Prostate gland (tissue), 2 donors: ENCODE data around the gene UCK2. TPM values are rescaled to one million over a fixed set of nuclear protein-coding genes. Genes with fewer than 3 reads are reported as not detected.

Source experiments
- DNase-seq: peaks from one replicate; pipeline ENCODE4 v3.0.0-alpha.2; 2019; ENCODE audit warnings: low spot score
- H3K27ac ChIP-seq, 2 donors: fragments of 200-600 bp; sonication (generic); 2 replicates each; pipeline ENCODE4 v1.5.1; 2017 to 2019
- H3K27me3 ChIP-seq: fragments of 200-600 bp; sonication (generic); replicated peaks from 2 replicates; pipeline ENCODE4 v1.5.1; 2019; ENCODE audit not compliant: insufficient read depth
- H3K36me3 ChIP-seq, 2 donors: fragments of 200-600 bp; sonication (generic); 1 replicate in 1 of 2; 2 replicates in 1 of 2; pipeline versions ENCODE4 v1.5.1 to v1.8.1; 2017 to 2019
- H3K4me1 ChIP-seq: fragments of 200-600 bp; sonication (generic); replicated peaks from 2 replicates; pipeline ENCODE4 v1.5.1; 2019
- H3K4me3 ChIP-seq, 2 donors: fragments of 200-600 bp; sonication (generic); 2 replicates each; pipeline ENCODE4 v1.5.1; 2017 to 2019
- H3K9me3 ChIP-seq: fragments of 200-600 bp; sonication (generic); 2 replicates; pipeline ENCODE4 v1.5.1; 2017
- POLR2A ChIP-seq: fragments of 450-650 bp; IDR thresholded peaks from one replicate; pipeline ENCODE4 v1.6.1; 2016; ENCODE audit warnings: antibody characterized with exemption, mild to moderate bottlenecking
- POLR2AphosphoS5 ChIP-seq: sonication (generic); formaldehyde crosslinking; IDR thresholded peaks from one replicate; pipeline ENCODE4 v1.6.1; 2017; ENCODE audit warnings: antibody characterized with exemption
- WGBS: methylation state at CpG from one replicate; pipeline ENCODE4 v1.1.5; 2018; 5-methylcytosine and 5-hydroxymethylcytosine counted together
- intact Hi-C: fragments of 100-400 bp; cut with DNase I; formaldehyde crosslinking; loops from one replicate; pipeline ENCODE4 v1.14.2; 2022
- total RNA-seq, 2 donors: library from RNA; depleted of rRNA; stranded (reverse); fragments of >200 nt; gene quantifications; one replicate each; pipeline ENCODE4 v1.1.0, GENCODE V29; 2016
- TF ChIP-seq, protein P1 (sequence below), 4 experiments: fragments of 200-600 bp in 2 of 4; fragments of 450-650 bp in 2 of 4; sonication (generic) in 2 of 4; IDR thresholded peaks; 1 replicate in 3 of 4; 2 replicates in 1 of 4; pipeline ENCODE4 v1.5.1; 2016 to 2019; ENCODE audit warnings: antibody characterized with exemption in 4 of 4, mild to moderate bottlenecking in 2 of 4, moderate library complexity in 2 of 4

The UCK2 gene
- total RNA-seq, 2 donors from 2014 or later = 23.8 to 25.9 TPM

DNA sequence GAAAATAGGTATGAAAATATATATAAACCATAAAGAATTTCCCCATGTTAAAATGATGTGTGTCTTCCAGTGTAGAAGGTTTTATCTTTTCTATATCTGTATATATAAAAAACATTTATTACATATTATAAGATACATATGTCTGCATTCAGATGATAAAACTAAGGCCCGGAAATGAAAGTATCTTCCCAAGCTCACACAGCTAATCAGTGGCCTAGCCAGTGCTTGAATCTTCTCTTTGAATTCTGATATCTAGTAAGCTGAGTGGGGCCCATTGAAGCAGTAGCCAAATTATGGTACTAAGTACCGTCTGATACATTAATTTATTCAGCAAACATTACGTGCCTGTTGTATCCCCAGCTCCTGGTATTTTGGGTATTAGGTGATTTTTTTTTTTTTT, 28.6 kb downstream of the UCK2 start:
- WGBS = 87% methylated on average over 3 of the region's 3 CpGs
- TF ChIP-seq, protein P1, sequence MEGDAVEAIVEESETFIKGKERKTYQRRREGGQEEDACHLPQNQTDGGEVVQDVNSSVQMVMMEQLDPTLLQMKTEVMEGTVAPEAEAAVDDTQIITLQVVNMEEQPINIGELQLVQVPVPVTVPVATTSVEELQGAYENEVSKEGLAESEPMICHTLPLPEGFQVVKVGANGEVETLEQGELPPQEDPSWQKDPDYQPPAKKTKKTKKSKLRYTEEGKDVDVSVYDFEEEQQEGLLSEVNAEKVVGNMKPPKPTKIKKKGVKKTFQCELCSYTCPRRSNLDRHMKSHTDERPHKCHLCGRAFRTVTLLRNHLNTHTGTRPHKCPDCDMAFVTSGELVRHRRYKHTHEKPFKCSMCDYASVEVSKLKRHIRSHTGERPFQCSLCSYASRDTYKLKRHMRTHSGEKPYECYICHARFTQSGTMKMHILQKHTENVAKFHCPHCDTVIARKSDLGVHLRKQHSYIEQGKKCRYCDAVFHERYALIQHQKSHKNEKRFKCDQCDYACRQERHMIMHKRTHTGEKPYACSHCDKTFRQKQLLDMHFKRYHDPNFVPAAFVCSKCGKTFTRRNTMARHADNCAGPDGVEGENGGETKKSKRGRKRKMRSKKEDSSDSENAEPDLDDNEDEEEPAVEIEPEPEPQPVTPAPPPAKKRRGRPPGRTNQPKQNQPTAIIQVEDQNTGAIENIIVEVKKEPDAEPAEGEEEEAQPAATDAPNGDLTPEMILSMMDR (IDR thresholded peaks at IDR 0.05) = no peak
- TF ChIP-seq POLR2AphosphoS5 (no peak), POLR2A (no peak)
- no peak for DNase-seq

DNA sequence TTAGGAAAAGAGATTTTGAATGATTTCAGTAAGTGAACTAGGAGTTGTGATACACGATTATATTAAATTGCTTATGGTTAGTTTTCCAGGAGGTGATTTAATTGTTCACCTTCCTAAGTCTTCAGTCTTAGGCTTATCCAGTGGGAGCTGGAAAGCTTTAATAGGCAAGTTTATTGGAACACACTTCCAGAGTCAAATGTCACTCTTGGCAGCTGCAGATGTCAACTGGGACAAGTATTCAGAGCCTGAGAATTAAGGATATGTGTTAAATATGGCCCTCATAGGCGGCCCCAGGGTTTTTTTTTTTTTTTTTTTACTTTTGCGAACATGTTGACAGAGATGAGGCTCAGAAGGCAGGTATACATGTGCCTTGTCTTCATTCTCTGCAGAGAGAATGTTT, 29.2 kb downstream of the UCK2 start:
- TF ChIP-seq POLR2A = no peak
- TF ChIP-seq, protein P1 (IDR thresholded peaks at IDR 0.05) = no peak
- TF ChIP-seq POLR2AphosphoS5 = peak; percentile 59
- H3K36me3 ChIP-seq = no peaks in the 10 kb centered on the region
- H3K9me3 ChIP-seq = no peaks in the 10 kb centered on the region
- no peaks in the 10 kb centered on the region for H3K27me3 ChIP-seq
- H3K4me3 ChIP-seq = no peak overlapping the region
- WGBS = 52% methylated on average over 3 of the region's 3 CpGs
- H3K4me1 ChIP-seq = no peaks in the 10 kb centered on the region
- intact Hi-C loops = no loop called here
- no peak overlapping the region for H3K27ac ChIP-seq
- peak; percentile 49 for DNase-seq

More for the DNA sequence above, 28.6 kb downstream of the UCK2 start:
- no peaks in the 10 kb centered on the region for H3K36me3 ChIP-seq
- no peaks in the 10 kb centered on the region for H3K27me3 ChIP-seq
- H3K9me3 ChIP-seq = no peaks in the 10 kb centered on the region
- H3K4me3 ChIP-seq = no peak overlapping the region
- intact Hi-C loops = no loop called here
- H3K4me1 ChIP-seq = no peaks in the 10 kb centered on the region
- no peak overlapping the region for H3K27ac ChIP-seq

DNA sequence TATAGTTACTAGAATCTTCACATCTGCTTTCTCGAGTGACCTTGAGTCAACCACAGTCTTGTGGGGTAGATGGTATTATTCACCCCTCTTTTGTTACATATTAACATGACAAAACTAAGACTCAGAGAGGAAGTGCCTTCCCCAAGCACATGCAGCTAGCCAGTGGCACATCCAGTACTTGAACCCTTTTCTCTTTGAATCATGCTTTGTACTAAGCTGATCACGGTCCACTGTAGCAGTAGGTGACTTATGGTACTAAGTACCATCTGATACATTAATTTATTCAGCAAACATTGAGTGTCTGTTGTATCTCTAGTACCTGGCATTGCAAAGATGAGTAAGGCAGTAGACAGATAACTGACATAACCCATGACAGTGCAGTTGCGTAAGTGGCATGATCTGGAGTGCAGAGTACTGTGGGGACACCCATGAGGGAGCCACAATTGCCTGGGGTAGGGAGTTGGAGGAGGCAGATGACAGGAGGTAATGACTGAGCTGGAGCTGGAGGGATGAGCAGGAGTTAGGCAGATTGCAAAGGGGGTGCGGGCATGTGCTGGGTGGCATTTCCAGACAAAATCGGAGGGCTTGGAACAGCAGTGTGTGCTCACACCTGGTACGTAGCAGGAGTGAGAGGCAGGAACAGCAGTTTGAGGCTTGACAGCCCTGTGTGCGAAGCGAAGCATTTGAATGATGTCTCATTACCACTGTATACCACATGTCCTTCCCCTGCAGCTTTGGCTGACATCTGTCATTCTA, 29.8 kb downstream of the UCK2 start:
- WGBS = 91% methylated on average over 8 of the region's 8 CpGs
- Histone ChIP-seq H3K4me1 (no peaks in the 10 kb centered on the region), H3K27me3 (no peaks in the 10 kb centered on the region), H3K36me3 (no peaks in the 10 kb centered on the region), H3K4me3 (no peak overlapping the region), H3K27ac (no peak overlapping the region), H3K9me3 (no peaks in the 10 kb centered on the region)
- intact Hi-C loops = no loop called here
- TF ChIP-seq POLR2AphosphoS5 = no peak
- TF ChIP-seq, protein P1 (IDR thresholded peaks at IDR 0.05) = no peak
- TF ChIP-seq POLR2A = no peak
- no peak for DNase-seq

DNA sequence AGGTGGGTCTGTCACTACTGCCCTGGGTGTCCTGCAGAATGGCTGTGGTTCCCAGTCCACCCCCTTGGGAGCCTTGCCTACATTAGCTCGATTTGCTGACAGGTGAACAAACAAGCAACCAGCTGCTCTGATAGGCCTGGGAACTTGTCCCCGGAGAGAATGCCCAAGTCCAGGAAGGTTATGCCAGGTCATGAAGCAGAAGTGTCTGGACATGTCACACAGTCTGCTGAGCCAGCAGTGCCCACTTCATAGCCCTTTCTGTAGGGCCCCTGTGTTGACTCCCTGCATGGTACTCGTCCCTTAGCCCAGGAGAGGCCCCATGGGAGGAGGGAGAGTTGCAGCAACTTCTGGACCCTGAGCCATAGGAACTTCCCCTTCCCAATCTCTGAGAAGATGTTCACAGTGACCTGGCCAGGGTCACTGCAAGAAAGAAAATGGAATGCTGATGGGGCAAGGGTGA, 31.0 kb downstream of the UCK2 start:
- no peaks in the 10 kb centered on the region for H3K9me3 ChIP-seq
- TF ChIP-seq, protein P1 (IDR thresholded peaks at IDR 0.05) = no peak
- no peak for TF ChIP-seq POLR2A
- no peak for TF ChIP-seq POLR2AphosphoS5
- no peaks in the 10 kb centered on the region for H3K36me3 ChIP-seq
- intact Hi-C loops = no loop called here
- no peak for DNase-seq
- no peaks in the 10 kb centered on the region for H3K27me3 ChIP-seq
- no peak overlapping the region for H3K4me3 ChIP-seq
- no peaks in the 10 kb centered on the region for H3K4me1 ChIP-seq
- no peak overlapping the region for H3K27ac ChIP-seq
- 54% methylated on average over 3 of the region's 3 CpGs for WGBS
